Keratinocyte (primary cell): Measurements from ENCODE around the gene DTX4. TPM values are rescaled to one million over a fixed set of nuclear protein-coding genes. Genes with fewer than 3 reads are reported as not detected.
A peak's percentile ranks its signal among the peaks of the same experiment; 100 is the strongest.
"Not testable (repeated sequence)": the region's sequence is repeated elsewhere in the genome, so short reads cannot be mapped to it uniquely, and the experiment has no call there.

ENCODE experiments used
- DNase-seq: peaks from one replicate; pipeline ENCODE4 v3.0.0-alpha.2; 2011; ENCODE audit warnings: low read depth, missing footprints, low spot score
- FAIRE-seq: peaks from 2 replicates; lab custom pipeline; 2011; peaks lifted over from hg19 to GRCh38; lab: Jason Lieb, UNC
- H2AFZ ChIP-seq: 2 replicates; pipeline ENCODE4 v1.6.0; 2012; ENCODE audit warnings: low read length, control low read depth, inconsistent platforms; ENCODE audit not compliant: control insufficient read depth
- H3K27ac ChIP-seq: 2 replicates; pipeline ENCODE4 v1.5.1; 2011; ENCODE audit warnings: low read length; ENCODE audit not compliant: control insufficient read depth, insufficient read depth
- H3K27me3 ChIP-seq: 3 replicates; pipeline ENCODE4 v1.6.0; 2011; ENCODE audit warnings: low read length; ENCODE audit not compliant: control insufficient read depth, insufficient read depth; ENCODE audit errors: extremely low read depth
- H3K36me3 ChIP-seq, 2 experiments: 2 replicates in 1 of 2; 3 replicates in 1 of 2; pipeline ENCODE4 v1.5.1; 2011; ENCODE audit warnings: low read length in 2 of 2, mild to moderate bottlenecking in 1 of 2; ENCODE audit not compliant: control insufficient read depth in 2 of 2, insufficient read depth in 2 of 2; ENCODE audit errors: extremely low read depth in 1 of 2
- H3K4me1 ChIP-seq: 3 replicates; pipeline ENCODE4 v1.5.1; 2011; ENCODE audit warnings: low read length; ENCODE audit not compliant: control insufficient read depth, insufficient read depth; ENCODE audit errors: extremely low read depth
- H3K4me2 ChIP-seq: 3 replicates; pipeline ENCODE4 v1.6.0; 2011; ENCODE audit warnings: low read depth, low read length; ENCODE audit not compliant: control insufficient read depth, insufficient read depth; ENCODE audit errors: extremely low read depth
- H3K4me3 ChIP-seq, 3 experiments: fragments of 200-600 bp in 1 of 3; sonication (generic) in 1 of 3; 2 replicates in 2 of 3; 3 replicates in 1 of 3; pipeline ENCODE4 v1.5.1; 2011 to 2016; ENCODE audit warnings: low read length in 3 of 3, mild to moderate bottlenecking in 3 of 3, control low read depth in 2 of 3, inconsistent platforms in 1 of 3, low read depth in 1 of 3, mixed read lengths in 1 of 3, mixed run types in 1 of 3, moderate library complexity in 1 of 3; ENCODE audit not compliant: control insufficient read depth in 2 of 3, insufficient read depth in 2 of 3; ENCODE audit errors: extremely low read depth in 1 of 3
- H3K79me2 ChIP-seq: 2 replicates; pipeline ENCODE4 v1.6.0; 2012; ENCODE audit warnings: low read length; ENCODE audit not compliant: control insufficient read depth, insufficient read depth
- H3K9ac ChIP-seq: 3 replicates; pipeline ENCODE4 v1.6.0; 2011; ENCODE audit warnings: low read length; ENCODE audit not compliant: control insufficient read depth, insufficient read depth; ENCODE audit errors: extremely low read depth
- H3K9me1 ChIP-seq: 3 replicates; pipeline ENCODE4 v1.6.0; 2011; ENCODE audit warnings: low read length; ENCODE audit not compliant: control insufficient read depth, insufficient read depth; ENCODE audit errors: extremely low read depth
- H3K9me3 ChIP-seq: 2 replicates; pipeline ENCODE4 v1.5.1; 2012; ENCODE audit warnings: low read depth, low read length; ENCODE audit not compliant: control insufficient read depth
- H4K20me1 ChIP-seq: 3 replicates; pipeline ENCODE4 v1.6.0; 2011; ENCODE audit warnings: low read length; ENCODE audit not compliant: control insufficient read depth, insufficient read depth; ENCODE audit errors: extremely low read depth
- CTCF ChIP-seq, 3 experiments: IDR thresholded peaks in 1 of 3; conservative IDR thresholded peaks in 1 of 3; optimal IDR thresholded peaks in 1 of 3; 2 replicates in 2 of 3; 3 replicates in 1 of 3; pipeline versions ENCODE3 to v1.5.1; 2011; ENCODE audit warnings: low read length in 3 of 3, mild to moderate bottlenecking in 3 of 3, moderate library complexity in 2 of 3, control low read depth in 1 of 3, inconsistent platforms in 1 of 3; ENCODE audit not compliant: insufficient read depth in 2 of 3; ENCODE audit errors: extremely low read depth in 1 of 3
- EZH2 ChIP-seq: IDR thresholded peaks from one replicate; pipeline ENCODE4 v1.6.1; 2012; ENCODE audit warnings: inconsistent platforms, mild to moderate bottlenecking, low read length, moderate library complexity
- dilution Hi-C: fragments of 300-500 bp; cut with MboI; formaldehyde crosslinking; loops from one replicate; pipeline ENCODE4 v1.7.0; 2020; ENCODE audit warnings: low sequenced_read_pairs; ENCODE audit not compliant: extremely low pct_ligation_motif_present
- polyA minus RNA-seq, 3 experiments: library from RNA; depleted of rRNA, polyadenylated mRNA; stranded (reverse); fragments of >200 nt; gene quantifications; 1 replicate in 1 of 3; 2 replicates in 1 of 3; 3 replicates in 1 of 3; pipeline ENCODE4 v1.2.3, GENCODE V29; 2011
- polyA plus RNA-seq, 5 experiments: library from polyadenylated mRNA; depleted of rRNA in 3 of 5; stranded (reverse) in 3 of 5; stranded (forward) in 1 of 5; unstranded in 1 of 5; fragments of >200 nt; gene quantifications; 1 replicate in 1 of 5; 2 replicates in 3 of 5; 3 replicates in 1 of 5; pipeline versions ENCODE4 v1.2.1 to v1.2.3, GENCODE V29; 2011 to 2012; ENCODE audit warnings: missing spikeins in 2 of 5, low read depth in 1 of 5, low replicate concordance in 1 of 5

The DTX4 gene
- polyA plus RNA-seq: 1.6 to 2.0 TPM (median 1.9 TPM) in 3 replicates
- 1.6 TPM for polyA plus RNA-seq (2011; ENCODE audit: low read depth)
- polyA plus RNA-seq (2011; cell fraction: cytosol; rRNA removed): 2.4 and 3.2 TPM in 2 replicates
- 9.2 and 9.8 TPM in 2 replicates for polyA plus RNA-seq (2011; cell fraction: nucleus; rRNA removed)
- 3.6 and 6.0 TPM in 2 replicates for polyA plus RNA-seq (2012; ENCODE audit: low replicate concordance)
- 4.8 to 16.2 TPM (median 5.3 TPM) in 3 replicates for polyA minus RNA-seq
- polyA minus RNA-seq (2011; cell fraction: cytosol; rRNA and poly(A)+ RNA removed): 6.1 TPM
- 4.6 and 6.5 TPM in 2 replicates for polyA minus RNA-seq (2011; cell fraction: nucleus; rRNA and poly(A)+ RNA removed)

- DNase-seq (no peak), FAIRE-seq (peak; percentile 55)
- Histone ChIP-seq H3K4me3 (peak within 1 kb of the TSS; percentile 67 to 81 (median 79)), H3K9me1 (no peaks in the 10 kb centered on the region), H3K79me2 (no peaks in the 10 kb centered on the region), H3K27ac (peak within 1 kb of the TSS; percentile 94), H2AFZ (peak within 1 kb of the TSS; percentile 89), H3K9ac (peak within 1 kb of the TSS; percentile 73), H3K36me3 (peaks cover 0 to under 1% of the 10 kb centered on the region in 2 experiments), H4K20me1 (no peaks in the 10 kb centered on the region), H3K4me2 (peak within 1 kb of the TSS; percentile 98), H3K4me1 (peaks cover 36% of the 10 kb centered on the region), H3K27me3 (no peaks in the 10 kb centered on the region), H3K9me3 (no peaks in the 10 kb centered on the region)
- dilution Hi-C loops: no loop called here
- TF ChIP-seq CTCF (optimal IDR thresholded peaks at IDR 0.05 in 1 of 3, IDR thresholded peaks at IDR 0.05 in 1 of 3, conservative IDR thresholded peaks at IDR 0.05 in 1 of 3; ENCODE audit: extremely low read depth in 1 of 3, insufficient read depth in 2 of 3, low read length in 3 of 3) (peak; percentile 86 to 99 (median 93)), EZH2 (no peak)
Observed at GRCh38 chr11:59171508-59172322, at the start of gene DTX4. Gene DTX4, plus strand, starts transcription at chr11:59172132. Its CDS starts 464 bp downstream, at chr11:59172596.

DNA sequence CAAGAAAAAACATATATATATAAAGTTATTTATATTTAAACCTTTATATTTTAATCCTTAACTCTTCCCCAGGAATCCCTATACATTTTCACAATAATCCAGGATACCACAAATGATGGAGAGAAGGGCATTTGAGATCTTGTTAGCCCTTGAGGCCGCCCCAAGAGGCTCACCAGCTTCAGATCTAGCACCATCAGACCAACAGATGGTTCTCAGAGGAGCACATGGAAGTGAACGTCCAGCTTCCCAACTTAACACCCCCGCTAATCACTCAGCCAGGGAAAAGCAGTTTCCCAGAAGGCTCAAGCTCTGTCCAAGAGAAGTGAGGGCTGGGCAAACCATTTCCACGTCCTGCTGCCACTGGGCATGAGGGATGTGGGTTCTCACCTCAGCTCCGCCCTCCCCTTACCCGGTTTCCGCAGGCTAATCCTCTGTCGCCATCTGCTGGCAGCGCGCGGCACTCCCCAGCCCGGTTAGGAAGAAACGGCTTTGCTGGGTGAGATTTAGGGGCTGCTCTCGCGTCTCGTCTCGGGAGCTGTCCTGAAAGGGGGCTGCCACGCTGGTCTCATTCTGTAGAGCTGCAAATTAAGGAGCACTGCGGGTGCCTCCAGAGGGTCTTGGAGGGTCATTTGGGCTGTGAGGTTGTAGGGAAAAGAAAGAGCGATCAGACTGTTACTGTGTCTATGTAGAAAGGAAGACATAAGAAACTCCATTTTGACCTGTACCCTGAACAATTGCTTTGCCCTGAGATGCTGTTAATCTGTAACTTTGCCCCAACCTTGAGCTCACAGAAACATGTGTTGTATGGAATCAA is 36.1 kb upstream of the DTX4 start:
- Histone ChIP-seq H3K4me1 (no peaks in the 10 kb centered on the region), H3K9me1 (no peaks in the 10 kb centered on the region), H3K4me2 (peak overlapping the region; percentile 42), H2AFZ (peak overlapping the region; percentile 75), H3K36me3 (peaks cover 0 to 6% of the 10 kb centered on the region in 2 experiments), H3K27me3 (no peaks in the 10 kb centered on the region), H3K27ac (no peak overlapping the region), H3K9me3 (no peaks in the 10 kb centered on the region), H3K4me3 (peak overlapping the region in 1 of 3 experiments; percentile 29), H4K20me1 (no peaks in the 10 kb centered on the region), H3K9ac (no peak overlapping the region), H3K79me2 (peaks cover under 1% of the 10 kb centered on the region)
- FAIRE-seq (peak; percentile 64), DNase-seq (no peak)
- dilution Hi-C loops: no loop called here
- peak; percentile 97 to 99 (median 98) for TF ChIP-seq CTCF (optimal IDR thresholded peaks at IDR 0.05 in 1 of 3, IDR thresholded peaks at IDR 0.05 in 1 of 3, conservative IDR thresholded peaks at IDR 0.05 in 1 of 3; ENCODE audit: extremely low read depth in 1 of 3, insufficient read depth in 2 of 3, low read length in 3 of 3)
- no peak for TF ChIP-seq EZH2

DNA sequence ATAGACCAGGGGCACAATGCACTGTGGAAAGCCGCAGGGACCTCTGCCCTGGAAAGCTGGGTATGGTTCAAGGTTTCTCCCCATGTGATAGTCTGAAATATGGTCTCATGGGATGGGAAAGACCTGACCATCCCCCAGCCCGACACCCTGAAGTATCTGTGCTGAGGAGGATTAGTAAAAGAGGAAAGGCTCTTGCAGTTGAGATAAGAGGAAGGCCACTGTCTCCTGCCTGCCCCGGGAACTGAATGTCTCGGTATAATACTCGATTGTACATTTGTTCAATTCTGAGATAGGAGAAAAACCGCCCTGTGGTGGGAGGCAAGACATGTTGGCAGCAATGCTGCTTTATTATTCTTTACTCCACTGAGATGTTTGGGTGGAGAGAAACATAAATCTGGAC is 35.4 kb upstream of the DTX4 start:
- H2AFZ ChIP-seq, H3K36me3 ChIP-seq, H3K4me3 ChIP-seq, H3K9ac ChIP-seq, dilution Hi-C loops, FAIRE-seq, DNase-seq, H3K4me1 ChIP-seq, H3K79me2 ChIP-seq, H3K27ac ChIP-seq, H3K27me3 ChIP-seq, H3K9me3 ChIP-seq, H4K20me1 ChIP-seq, H3K4me2 ChIP-seq, H3K9me1 ChIP-seq: not testable (repeated sequence)
